Ovary (tissue), 9 donors: Measurements from ENCODE around the gene TOMM20. TPM values are rescaled to one million over a fixed set of nuclear protein-coding genes. Genes with fewer than 3 reads are reported as not detected.

Experiments
- DNase-seq, 5 donors: peaks; one replicate each; pipeline ENCODE4 v3.0.0-alpha.2; 2019 to 2020
- H3K27ac ChIP-seq, 2 donors: fragments of 200-600 bp; one replicate each; pipeline versions ENCODE4 v1.5.1 to v1.8.0; 2019 to 2022
- H3K27me3 ChIP-seq: fragments of 200-600 bp; one replicate; pipeline ENCODE4 v1.8.0; 2022
- H3K36me3 ChIP-seq: fragments of 200-600 bp; sonication (generic); one replicate; pipeline ENCODE4 v1.5.1; 2019
- H3K4me1 ChIP-seq: one replicate; pipeline ENCODE4 v1.8.1; 2013; ENCODE audit warnings: mild to moderate bottlenecking, moderate library complexity; ENCODE audit not compliant: insufficient read depth
- H3K4me3 ChIP-seq: fragments of 200-600 bp; sonication (generic); one replicate; pipeline ENCODE4 v1.5.1; 2017
- H3K9me3 ChIP-seq, 2 donors: fragments of 200-600 bp in 1 of 2; sonication (generic) in 1 of 2; one replicate each; pipeline versions ENCODE4 v1.5.1 to v1.8.1; 2013 to 2019; ENCODE audit warnings: mild to moderate bottlenecking in 1 of 2, moderate library complexity in 1 of 2
- CTCF ChIP-seq, 3 donors: fragments of 450-650 bp in 2 of 3; fragments of 200-600 bp in 1 of 3; IDR thresholded peaks; one replicate each; pipeline versions ENCODE4 v1.5.1 to v1.8.0; 2016 to 2022; ENCODE audit warnings: antibody characterized with exemption in 3 of 3, mild to moderate bottlenecking in 1 of 3
- EP300 ChIP-seq: sonication (generic); formaldehyde crosslinking; IDR thresholded peaks from one replicate; pipeline ENCODE4 v1.6.1; 2017; ENCODE audit warnings: antibody characterized with exemption
- POLR2A ChIP-seq: fragments of 450-650 bp; IDR thresholded peaks from one replicate; pipeline ENCODE4 v1.6.1; 2017; ENCODE audit warnings: antibody characterized with exemption, mild to moderate bottlenecking, moderate library complexity
- WGBS, 3 donors: extraction: QIAGEN DNeasy Blood & Tissue Kit in 1 of 3; methylation state at CpG; one replicate each; pipeline versions ENCODE4 v1.1.5 to v1.1.7; 2013 to 2017; 5-methylcytosine and 5-hydroxymethylcytosine counted together
- intact Hi-C, 4 donors: fragments of 100-400 bp; cut with DNase I; formaldehyde crosslinking; loops; one replicate each; pipeline versions ENCODE4 v1.11.0 to v1.15.1; 2022 to 2023
- polyA plus RNA-seq, 2 donors: library from polyadenylated mRNA; stranded (reverse); fragments of 200-250 nt in 1 of 2; fragments of 350-450 nt in 1 of 2; fragmentation: Illumina TruSeq in 1 of 2; extraction: RNeasy Lipid Tissue Mini Kit (QIAGEN cat#74804) in 1 of 2; gene quantifications; one replicate each; pipeline ENCODE4 v1.2.3, GENCODE V29; 2013 to 2014
- total RNA-seq, 7 donors: library from RNA; depleted of rRNA in 2 of 7; stranded (reverse); fragments of >200 nt in 2 of 7; fragmentation: NEBNext Ultra II Directional in 3 of 7; extraction: Animal tissue kit (Norgen Biotek cat#: 25700) in 3 of 7; gene quantifications; one replicate each; pipeline versions ENCODE4 v1.1.0 to v1.2.4, GENCODE V29; 2016 to 2023
- donor health status: DM: no; HTN: no; CAD: no; lungs with moderate emphysema.
- donor health status: DM: no; HTN: no; CAD: no.
- donor health status: Bipolar disorder and iron deficiency.
- donor health status: DM: yes; HTN: yes; CAD: no.
- donor health status: DM: no; HTN: no; CAD: no.
- donor health status: DM: yes; HTN: yes; CAD: no.

TOMM20 gene
- total and polyA plus RNA-seq, 9 donors: 104 to 153 (median 120) TPM

GRCh38 chr1:235139315-235139714 lies 10.7 kb upstream of the TOMM20 start:
- no peak for DNase-seq
- no peaks in the 10 kb centered on the region for H3K9me3 ChIP-seq
- H3K4me3 ChIP-seq: no peak overlapping the region
- no peaks in the 10 kb centered on the region for H3K27me3 ChIP-seq
- no peak overlapping the region for H3K27ac ChIP-seq
- H3K36me3 ChIP-seq: no peaks in the 10 kb centered on the region
- intact Hi-C loops: no loop called here
- no peaks in the 10 kb centered on the region for H3K4me1 ChIP-seq
- TF ChIP-seq EP300: no peak
- TF ChIP-seq POLR2A: no peak
- TF ChIP-seq CTCF (IDR thresholded peaks at IDR 0.05): no peak
- 89 to 95% (median 90%) methylated on average over 5 of the region's 5 CpGs for WGBS, 3 donors

GRCh38 chr1:235138821-235139220 lies 10.2 kb upstream of the TOMM20 start:
- intact Hi-C loops: no loop called here
- H3K36me3 ChIP-seq: no peaks in the 10 kb centered on the region

GRCh38 chr1:235136111-235136510 lies 7.5 kb upstream of the TOMM20 start:
- no peak for TF ChIP-seq EP300
- no peak for TF ChIP-seq CTCF (IDR thresholded peaks at IDR 0.05)
- TF ChIP-seq POLR2A: no peak
- H3K27ac ChIP-seq: no peak overlapping the region
- no peaks in the 10 kb centered on the region for H3K9me3 ChIP-seq
- intact Hi-C loops: no loop called here
- no peaks in the 10 kb centered on the region for H3K4me1 ChIP-seq
- DNase-seq: no peak
- H3K27me3 ChIP-seq: no peaks in the 10 kb centered on the region
- H3K4me3 ChIP-seq: no peak overlapping the region
- 49 to 56% (median 49%) methylated on average over 4 of the region's 4 CpGs for WGBS, 3 donors
- no peaks in the 10 kb centered on the region for H3K36me3 ChIP-seq

More at GRCh38 chr1:235138821-235139220, 10.2 kb upstream of the TOMM20 start:
- H3K9me3 ChIP-seq: no peaks in the 10 kb centered on the region
- WGBS, 3 donors: 15 to 48% (median 23%) methylated on average over 2 of the region's 2 CpGs
- TF ChIP-seq CTCF (IDR thresholded peaks at IDR 0.05) (no peak), POLR2A (no peak), EP300 (no peak)
- no peak overlapping the region for H3K27ac ChIP-seq
- no peak for DNase-seq
- no peaks in the 10 kb centered on the region for H3K27me3 ChIP-seq
- H3K4me3 ChIP-seq: no peak overlapping the region
- no peaks in the 10 kb centered on the region for H3K4me1 ChIP-seq

- Histone ChIP-seq H3K9me3 (no peaks in the 10 kb centered on the region), H3K4me1 (no peaks in the 10 kb centered on the region), H3K4me3 (no peak overlapping the region), H3K36me3 (no peaks in the 10 kb centered on the region), H3K27ac (no peak overlapping the region), H3K27me3 (no peaks in the 10 kb centered on the region)
- TF ChIP-seq POLR2A (no peak), EP300 (no peak), CTCF (IDR thresholded peaks at IDR 0.05) (no peak)
- DNase-seq: no peak
- WGBS, 3 donors: 97 to 99% (median 97%) methylated on average over 12 of the region's 12 CpGs
- intact Hi-C loops: no loop called here
These were observed 5.5 kb upstream of the TOMM20 start for GRCh38 chr1:235134171-235134570.
